GM18907 (cell line): ENCODE results near the gene ABLIM1.

Experiments used
- ATAC-seq: cut with Tn5 transposase; IDR thresholded peaks from one replicate; pipeline ENCODE4 v1.9.1; 2021; ENCODE audit warnings: mild to moderate bottlenecking, moderate library complexity; ENCODE audit not compliant: unreplicated experiment

The ABLIM1 gene

DNA sequence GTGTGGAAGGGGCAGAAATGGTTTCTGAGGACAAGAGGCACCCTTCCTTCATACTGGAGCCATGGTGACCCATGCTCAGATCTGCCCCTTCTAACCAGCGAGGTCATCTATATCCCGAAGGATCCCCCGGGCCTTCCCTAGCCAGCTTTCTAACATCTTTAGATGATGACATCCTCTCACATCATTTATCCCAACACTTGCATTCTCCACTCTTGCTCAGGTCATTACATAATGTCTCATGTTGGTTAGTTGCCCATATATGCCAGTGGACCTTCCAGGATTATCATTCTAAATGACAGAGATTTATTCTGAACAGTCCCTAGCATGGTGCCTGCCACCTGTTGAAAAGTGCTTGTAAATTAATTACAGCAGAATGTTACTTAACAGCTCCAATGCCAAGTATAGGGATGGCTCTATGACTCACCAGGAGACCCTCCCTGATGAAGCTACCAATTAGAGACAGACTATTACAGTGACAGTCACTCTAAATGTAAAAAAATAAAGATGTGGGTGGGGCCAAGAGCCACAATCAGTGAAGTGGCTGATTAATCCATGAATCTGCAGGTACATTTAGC lies 22.6 kb upstream of the ABLIM1 start:
- ATAC-seq = no peak

DNA sequence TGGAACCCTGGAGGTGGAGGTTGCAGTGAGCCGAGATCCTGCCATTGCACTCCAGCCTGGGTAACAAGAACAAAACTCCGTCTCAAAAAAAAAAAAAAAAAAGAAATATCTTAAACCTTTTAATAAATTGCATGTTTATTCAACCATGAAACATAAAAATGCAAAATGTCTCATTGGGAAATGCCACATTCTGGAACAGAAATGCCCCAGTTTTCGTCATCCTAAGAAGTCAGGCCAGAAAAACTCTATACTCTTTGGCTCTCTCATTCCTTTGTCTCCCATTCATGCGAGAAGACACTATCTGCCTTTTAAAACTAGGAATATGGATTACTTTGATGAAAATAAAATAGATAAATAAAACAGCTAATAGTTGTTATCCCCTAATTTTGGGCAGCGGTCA lies 21.5 kb upstream of the ABLIM1 start:
- ATAC-seq = no peak

- no peak for ATAC-seq
These were observed 20.7 kb upstream of the ABLIM1 start for GRCh38 chr10:114678820-114679219.

GRCh38 chr10:114678336-114678735 lies 20.3 kb upstream of the ABLIM1 start:
- no peak for ATAC-seq

GRCh38 chr10:114674346-114674745 lies 16.3 kb upstream of the ABLIM1 start:
- ATAC-seq = no peak

DNA sequence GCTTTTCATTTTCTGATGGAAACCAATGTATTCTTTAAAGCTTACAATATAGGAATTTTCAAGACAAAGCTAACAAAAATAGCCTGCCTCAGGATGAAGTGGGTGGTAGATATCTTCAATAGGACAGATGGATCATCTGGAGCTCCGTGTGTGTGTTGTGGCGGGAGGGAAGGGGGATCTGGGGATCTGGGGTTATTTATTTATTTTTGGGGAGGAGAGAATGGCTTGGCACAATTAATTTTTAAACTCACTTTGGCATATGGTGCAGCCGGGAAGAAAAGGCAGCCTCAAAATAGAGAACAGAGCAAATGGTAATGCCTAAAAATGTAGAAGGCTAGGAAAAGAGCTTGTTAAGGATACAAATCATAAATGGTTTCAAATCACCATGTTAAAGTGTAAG lies 11.6 kb upstream of the ABLIM1 start:
- no peak for ATAC-seq

DNA sequence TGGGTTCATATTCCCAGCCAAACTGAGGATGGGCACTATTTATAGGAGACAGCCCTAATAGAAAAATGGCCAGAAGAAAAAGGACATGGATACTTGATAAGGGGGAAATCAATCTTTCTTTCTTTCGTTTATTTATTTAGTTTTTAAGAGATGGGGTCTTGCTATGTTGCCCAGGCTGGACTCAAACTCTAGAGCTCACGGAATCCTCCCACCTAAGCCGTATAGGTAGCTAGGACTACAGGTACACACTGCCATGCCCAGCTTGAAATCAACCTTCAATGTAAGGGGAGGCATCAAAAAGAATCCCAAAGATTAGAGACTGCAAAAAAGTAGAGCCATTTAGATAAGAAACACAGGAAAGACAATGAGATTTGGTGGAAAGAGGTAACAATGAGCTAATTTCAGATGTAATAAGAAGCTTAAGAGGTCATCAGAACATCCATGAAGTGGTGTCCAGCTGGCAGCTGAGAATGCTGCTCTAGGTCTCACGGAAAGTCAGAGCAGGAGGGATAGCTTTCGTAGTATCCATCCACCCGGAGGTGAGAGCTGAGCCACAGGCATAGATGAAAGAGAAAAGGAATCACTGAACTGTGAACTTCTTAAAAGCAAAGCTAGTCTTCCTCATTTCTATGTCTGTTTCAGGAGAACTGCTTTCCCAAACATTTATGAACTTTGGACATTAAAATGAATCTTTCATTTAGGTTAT lies 10.5 kb upstream of the ABLIM1 start:
- no peak for ATAC-seq

DNA sequence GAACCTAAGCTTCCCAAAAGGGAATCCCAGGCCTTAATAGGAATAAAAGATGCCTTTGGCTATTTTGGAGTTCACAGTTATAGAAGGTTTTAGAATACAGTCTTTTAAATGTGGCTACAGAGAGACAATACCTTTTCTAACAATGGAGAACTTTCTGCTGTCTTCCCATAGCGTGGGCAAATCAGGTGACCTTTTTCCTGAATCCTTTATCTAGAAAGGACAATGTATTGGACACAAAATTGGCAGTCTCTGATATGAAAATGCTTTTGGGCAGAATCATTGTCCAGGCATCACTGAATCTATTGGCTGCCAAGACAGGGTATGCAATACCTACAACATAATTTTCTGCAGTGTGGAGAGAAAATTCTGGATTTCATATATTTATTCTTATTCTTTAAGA lies 7.8 kb upstream of the ABLIM1 start:
- no peak for ATAC-seq

DNA sequence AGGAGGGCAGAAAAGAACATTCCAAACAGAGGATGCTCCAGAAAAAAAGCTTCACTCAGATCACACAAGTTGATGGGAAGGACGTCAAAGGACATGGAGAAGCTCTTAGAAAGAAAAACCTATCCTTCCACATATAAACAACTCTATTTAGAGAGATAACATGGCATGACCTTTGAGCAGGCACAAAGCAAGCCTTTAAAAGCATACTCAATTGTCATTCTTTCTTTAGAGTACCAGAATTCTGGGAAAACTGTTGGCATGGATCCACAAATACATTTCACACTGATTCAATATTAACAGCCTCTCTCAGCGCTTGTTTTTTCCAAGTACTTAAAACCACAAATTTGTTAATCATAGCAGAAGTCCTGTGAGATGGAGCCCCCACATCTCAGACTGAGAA lies 7.3 kb upstream of the ABLIM1 start:
- ATAC-seq = no peak

DNA sequence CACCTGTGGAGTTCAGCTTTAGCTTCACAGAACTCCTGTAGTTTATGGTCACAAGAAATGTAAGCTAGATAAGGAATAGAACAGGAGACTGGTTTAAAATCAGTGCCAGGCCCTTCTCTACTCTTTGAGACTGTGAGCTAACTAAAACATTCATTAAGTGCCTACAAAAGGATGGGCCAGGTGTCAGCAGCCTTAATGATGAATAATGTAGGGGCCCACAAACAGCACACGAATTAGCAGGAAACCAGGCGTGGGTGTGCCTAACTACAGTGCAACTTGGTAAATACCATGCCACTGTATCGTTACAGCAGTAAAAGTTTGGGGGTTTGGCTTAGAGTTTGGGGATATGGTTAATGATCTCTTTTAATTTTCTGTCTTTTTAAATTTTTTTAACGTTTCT lies 6.1 kb upstream of the ABLIM1 start:
- ATAC-seq = no peak

GRCh38 chr10:114663626-114664025 lies 5.6 kb upstream of the ABLIM1 start:
- ATAC-seq = no peak

- no peak for ATAC-seq
These were observed 4.7 kb upstream of the ABLIM1 start for GRCh38 chr10:114662646-114663217.

GRCh38 chr10:114661212-114661880 lies 3.3 kb upstream of the ABLIM1 start:
- ATAC-seq = no peak

- ATAC-seq = no peak
These were observed 2.4 kb downstream of the ABLIM1 start for GRCh38 chr10:114655671-114656070.

DNA sequence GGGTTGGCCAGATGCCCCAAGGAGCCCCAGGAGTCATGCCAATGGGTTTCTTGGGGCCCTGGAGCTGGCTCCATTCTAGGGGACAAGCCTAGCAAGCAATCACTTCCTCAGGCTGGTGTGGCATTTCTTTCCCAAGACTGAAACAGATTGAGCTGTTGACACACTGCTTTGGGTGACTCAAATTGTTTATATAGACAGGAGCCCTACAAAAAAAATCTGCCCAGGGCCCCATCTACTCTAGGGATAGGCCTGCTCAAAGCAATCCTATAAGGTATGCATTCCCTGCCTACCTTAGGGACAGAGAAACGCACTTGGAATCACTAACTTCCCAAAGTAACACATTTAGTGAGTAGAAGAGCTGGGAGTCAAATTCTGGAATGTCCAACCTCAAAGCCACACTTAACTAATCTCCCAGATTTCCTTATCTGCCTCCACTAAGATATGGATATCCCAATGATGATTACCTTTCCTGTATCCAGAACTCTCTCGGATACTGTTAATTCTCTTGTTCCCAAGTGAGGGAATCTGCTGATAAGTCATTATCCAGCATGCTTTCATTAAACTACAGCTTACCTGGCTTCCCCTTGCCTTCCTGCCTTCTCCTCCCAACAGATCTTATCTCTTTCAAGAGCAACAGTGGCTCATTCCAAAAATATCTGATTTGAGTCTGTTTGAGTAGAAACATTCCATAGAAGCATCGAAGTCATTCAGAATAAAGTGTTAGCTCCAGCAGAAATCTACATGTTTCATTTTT lies 3.1 kb downstream of the ABLIM1 start:
- no peak for ATAC-seq

DNA sequence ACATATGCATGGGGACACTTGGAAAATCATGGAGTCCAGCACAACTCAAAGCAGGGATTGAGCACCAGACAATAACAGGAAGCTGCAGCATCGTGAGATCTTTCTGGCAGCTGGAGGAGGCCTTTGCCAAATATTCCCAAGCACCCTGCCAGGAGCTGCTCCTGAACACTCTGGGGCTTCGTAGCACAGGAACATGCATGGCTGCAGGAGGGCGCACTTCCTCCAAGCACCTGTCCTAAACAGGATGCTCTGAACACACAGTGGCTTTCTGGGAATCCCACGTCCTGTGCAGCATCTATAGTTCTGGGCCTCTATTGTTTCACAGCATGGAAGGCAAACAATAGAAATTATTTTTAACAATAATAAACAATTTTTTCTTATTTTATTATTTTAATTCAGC lies 4.1 kb downstream of the ABLIM1 start:
- ATAC-seq = no peak

GRCh38 chr10:114652402-114653368 lies 5.4 kb downstream of the ABLIM1 start:
- no peak for ATAC-seq

GRCh38 chr10:114650831-114651230 lies 7.2 kb downstream of the ABLIM1 start:
- no peak for ATAC-seq

DNA sequence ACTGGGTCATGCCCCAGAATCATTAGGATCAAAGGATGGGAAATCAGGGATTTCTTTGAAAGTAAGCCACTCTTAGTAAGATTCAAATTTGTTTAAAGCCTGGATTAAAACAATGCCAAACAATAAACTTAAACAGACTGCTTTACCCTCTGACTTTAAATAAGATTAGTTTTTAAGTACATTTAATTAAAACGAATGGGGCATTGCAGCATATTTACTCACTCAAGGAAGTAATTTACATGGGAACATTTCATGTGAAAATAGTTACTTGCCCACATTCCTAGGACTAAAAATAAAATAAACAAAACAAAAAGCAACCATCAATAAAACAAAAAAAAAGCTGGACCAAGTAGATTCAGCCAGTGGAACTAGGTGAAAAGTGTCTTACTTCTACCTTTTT lies 7.8 kb downstream of the ABLIM1 start:
- ATAC-seq = no peak

GRCh38 chr10:114649217-114649903 lies 8.7 kb downstream of the ABLIM1 start:
- no peak for ATAC-seq
